Glomerular visceral epithelial cell (primary cell): ENCODE data around the gene JAKMIP1.

Source experiments
- DNase-seq: peaks from one replicate; pipeline ENCODE4 v3.0.0-alpha.2; 2016; ENCODE audit errors: extremely low spot score

Gene JAKMIP1

DNA sequence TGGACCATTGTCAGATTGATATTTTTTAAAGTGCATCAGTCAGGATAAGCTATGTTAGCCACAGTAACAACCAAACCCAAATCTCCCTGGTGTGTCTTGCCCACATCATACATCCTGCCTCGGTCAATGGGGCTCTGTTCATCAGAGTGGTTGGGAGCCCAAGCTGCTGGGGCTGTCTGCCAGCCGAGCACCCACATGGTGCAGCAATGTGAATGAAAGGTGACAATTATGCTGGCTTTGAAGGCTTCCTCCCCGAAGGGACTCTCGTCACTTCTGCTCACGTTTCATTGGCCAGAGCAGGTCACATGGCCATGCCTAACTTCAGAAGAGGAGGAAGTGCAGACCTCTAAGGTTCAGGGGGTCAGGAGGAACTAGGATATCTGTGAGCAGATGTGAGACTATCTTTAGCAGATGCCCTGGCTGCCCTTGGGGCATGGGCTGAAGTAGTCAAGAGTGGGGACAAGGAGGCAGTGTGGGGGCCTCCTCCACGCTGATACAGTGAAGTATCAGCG, 1.3 kb upstream of the JAKMIP1 start:
- DNase-seq, result no peak

- no peak for DNase-seq
Observed at GRCh38 chr4:6200922-6201362, 593 bp upstream of the JAKMIP1 start.

DNA sequence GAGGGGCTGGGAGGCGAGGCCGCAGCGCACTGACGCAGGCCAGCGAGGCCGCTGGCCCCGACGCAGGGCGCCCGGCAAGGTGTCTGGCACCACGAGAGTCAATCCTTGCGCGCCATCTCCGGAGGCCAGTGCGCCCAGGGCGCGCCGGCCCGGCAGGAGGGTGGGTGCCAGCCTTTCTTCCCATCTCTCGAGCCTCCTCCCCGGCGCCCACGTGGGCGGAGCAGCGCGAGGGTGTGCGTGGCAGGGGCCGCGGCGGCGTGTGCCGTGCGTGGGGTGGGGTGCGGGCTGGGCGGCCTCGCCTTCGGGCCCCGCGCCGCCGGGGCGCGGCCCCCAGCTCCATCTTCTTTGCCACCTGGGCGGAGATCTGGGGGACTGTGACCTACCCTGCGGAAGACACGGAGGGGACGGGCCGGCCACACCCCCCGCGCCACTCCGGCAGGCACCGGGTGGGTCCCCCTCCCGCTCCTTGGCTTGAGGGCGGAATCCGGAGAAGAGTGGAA, 877 bp downstream of the JAKMIP1 start:
- DNase-seq, result no peak

GRCh38 chr4:6198768-6199421, 1.5 kb downstream of the JAKMIP1 start:
- DNase-seq, result no peak

DNA sequence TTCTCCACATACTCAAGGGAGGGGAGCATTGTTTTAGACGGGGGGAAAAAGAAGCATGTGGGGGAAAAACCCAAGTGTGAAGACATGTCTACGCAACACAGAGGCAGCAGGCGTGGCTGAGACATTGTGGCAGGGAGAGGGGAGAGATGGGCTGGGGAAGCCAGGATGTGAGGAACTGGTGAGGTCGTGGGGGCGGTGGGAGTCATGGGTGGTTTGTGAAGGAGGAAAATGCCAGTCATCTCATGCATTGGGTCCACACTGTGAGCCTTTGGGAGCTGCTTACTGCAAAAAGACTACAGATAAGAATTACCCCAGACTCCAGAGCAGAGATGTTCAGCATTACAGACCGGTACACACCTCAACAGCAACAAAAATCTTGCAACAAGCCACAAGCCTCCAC, 2.1 kb downstream of the JAKMIP1 start:
- DNase-seq, result no peak

- DNase-seq, result no peak
Observed at GRCh38 chr4:6197433-6198174, 2.7 kb downstream of the JAKMIP1 start.

GRCh38 chr4:6196871-6197270, 3.5 kb downstream of the JAKMIP1 start:
- DNase-seq, result no peak

DNA sequence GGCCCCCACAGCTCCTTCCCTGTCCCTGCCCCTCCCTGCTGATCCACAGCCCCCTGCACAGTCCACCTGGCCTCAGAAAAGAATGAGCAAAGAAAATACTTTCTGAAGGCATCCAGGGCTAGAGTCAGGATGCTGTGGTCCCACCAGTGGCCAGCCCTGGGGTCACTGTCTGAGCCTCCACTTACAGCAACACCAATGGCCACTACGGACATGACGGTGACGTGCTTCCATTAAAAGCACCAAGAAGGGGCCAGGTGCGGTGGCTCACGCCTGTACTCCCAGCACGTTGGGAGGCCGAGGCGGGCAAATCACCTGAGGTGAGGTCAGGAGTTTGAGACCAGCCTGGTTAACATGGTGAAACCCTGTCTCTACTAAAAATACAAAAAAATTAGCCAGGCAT, 4.0 kb downstream of the JAKMIP1 start:
- no peak for DNase-seq

DNA sequence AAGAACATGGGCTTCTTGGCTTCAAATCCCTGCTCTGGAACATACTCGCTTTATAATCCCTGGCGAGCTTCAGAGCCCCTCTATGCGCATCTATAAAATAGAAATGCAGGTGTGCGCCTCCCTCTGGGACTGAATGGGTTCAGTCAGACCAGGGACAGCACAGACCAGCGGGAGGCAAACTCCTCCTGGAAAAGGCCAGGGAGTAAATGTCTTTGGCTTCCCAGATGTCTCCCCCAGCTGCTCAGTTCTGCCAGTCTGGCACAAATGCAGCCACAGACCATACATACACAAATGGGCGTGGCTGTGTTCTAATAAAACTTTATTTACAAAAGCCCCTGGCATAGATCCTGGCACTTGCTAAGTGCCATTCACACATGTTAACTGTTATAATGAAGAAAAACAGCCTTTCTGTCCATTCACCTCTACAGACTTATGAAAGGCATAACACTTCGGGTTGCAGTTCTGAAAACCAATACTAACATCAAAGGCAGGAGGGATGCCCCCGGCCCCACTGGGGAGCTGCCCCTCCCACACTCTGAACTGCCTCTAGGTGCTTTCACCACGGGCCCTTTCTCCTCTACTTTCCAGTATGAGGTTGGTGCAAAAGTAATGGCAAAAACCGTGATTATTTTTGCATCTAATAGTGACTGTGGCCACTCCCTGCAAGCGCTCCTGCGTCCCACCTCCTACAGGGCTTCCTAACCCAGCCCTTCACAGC, 4.6 kb downstream of the JAKMIP1 start:
- DNase-seq, result no peak

DNA sequence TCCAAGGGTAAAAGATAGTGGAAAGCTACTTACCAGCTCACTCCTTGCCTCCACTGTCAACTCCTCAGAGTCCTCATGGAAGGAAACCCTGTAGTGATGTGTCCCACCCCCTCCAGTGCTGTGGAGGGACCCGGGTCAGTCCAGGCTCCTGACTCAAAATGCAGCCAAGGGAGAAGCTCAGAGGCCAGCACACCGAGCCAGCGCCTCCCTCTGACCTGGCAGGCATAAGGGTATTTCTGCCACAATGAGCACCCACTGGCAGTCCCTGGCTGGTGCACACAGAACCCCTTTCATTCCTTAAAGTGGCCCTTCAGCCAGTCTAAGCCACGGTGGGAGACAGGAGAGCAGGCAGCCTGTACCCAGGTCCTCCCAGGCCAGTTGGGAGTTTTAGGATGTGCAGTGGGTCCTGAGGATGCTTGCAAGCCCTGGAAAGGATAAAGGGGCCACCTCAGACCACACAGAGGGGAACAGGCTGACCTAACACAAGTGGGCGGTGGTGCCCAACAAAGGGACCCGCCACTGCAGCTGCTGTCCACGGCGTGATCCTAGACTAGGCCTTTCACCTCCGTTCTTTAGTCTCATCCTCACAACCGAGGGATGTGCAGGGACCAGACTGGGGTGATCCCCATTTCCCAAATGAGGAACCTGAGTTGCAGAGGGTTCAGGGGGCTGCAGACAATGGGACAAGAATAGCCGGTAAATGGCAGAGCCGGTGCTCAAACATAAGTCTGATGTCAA, 5.7 kb downstream of the JAKMIP1 start:
- no peak for DNase-seq

GRCh38 chr4:6193399-6193798, 7.0 kb downstream of the JAKMIP1 start:
- DNase-seq, result no peak

- DNase-seq, result no peak
Observed at GRCh38 chr4:6192245-6192644, 8.1 kb downstream of the JAKMIP1 start.

DNA sequence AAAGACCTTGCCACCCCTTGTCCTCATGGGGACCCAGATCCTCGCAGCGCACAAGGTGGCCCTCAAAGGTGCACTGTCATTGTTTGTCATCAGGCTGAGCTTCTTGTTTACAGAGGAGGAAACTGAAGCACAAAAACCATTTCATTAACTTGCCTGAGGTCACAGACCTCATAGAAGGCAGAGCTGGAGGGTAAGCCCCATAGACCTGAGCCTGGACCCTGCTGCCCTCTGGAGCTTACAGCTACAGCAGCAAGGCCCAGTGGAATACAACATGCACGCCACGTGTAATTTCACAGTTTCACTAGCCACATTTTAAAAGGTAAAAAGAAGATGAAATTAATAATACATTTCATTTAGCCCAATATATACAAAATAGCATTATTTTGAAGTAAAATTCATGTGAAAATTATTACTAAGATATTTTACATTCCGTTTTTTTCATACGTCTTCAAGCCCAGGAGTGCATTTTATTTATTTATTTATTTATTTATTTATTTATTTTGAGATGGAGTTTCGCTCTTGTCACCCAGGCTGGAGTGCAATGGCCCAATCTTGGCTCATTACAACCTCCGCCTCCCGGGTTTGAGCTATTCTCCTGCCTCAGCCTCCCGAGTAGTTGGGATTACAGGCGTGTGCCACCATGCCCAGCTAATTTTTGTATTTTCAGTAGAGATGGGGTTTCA, 8.8 kb downstream of the JAKMIP1 start:
- no peak for DNase-seq

DNA sequence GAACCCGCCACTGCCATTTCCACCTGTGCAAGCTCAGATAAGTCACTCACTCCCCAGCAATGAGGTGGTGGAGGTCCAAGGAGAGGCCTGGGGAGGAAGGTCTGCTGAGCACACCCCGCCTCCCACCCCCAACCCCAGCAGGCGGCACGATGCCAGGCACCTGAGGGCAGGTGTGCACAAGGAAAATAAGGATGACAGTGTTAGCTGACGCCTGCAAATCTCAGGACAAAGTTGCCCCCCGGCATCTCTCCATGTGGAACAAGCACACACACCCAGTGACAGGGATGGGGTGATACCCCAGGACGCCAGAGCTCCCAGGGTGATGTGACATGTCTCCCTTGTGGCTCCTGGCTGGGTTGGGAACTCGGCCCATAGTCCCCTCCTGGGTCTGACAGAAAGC, 9.9 kb downstream of the JAKMIP1 start:
- DNase-seq, result no peak

DNA sequence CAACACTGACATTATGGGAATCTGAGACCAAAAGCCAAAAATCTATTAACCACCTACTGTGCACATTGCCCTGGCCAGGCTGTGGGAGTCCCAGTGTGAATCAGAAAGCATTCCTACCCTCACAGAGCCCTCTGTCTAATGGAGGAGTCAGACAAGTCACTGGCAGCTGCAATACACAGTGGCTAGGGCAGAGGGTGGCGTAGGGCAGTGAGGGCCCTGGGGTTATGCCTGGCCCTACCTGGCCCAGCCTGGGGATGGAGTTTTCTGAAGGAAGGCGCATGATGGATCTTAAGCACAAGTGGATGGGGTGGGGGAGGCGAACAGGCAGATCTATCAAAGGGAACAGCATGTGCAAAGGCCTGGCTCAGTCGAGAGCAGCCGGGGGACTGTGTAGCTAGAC, 10.8 kb downstream of the JAKMIP1 start:
- no peak for DNase-seq

GRCh38 chr4:6188687-6189305, 11.6 kb downstream of the JAKMIP1 start:
- no peak for DNase-seq

DNA sequence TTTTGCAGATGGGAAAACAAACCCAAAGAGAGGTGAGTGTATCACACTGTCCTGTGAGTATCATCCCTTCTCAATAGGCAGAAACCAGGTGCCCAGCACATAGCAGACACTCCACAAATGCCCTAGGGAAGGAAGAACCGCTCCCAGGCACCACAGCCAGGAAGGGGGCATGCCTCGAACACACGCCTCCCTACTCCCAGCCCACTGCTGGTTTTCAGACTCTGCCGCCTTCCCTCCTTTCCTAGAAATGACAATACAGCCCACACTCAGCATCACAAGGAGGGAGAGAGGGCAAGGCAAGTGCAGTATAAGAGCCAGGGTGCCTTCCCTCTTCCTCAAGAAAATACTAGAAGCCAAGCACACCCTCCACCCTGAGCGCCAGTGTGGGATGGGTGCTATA, 16.2 kb downstream of the JAKMIP1 start:
- DNase-seq, result no peak

GRCh38 chr4:6183740-6184139, 16.6 kb downstream of the JAKMIP1 start:
- no peak for DNase-seq

DNA sequence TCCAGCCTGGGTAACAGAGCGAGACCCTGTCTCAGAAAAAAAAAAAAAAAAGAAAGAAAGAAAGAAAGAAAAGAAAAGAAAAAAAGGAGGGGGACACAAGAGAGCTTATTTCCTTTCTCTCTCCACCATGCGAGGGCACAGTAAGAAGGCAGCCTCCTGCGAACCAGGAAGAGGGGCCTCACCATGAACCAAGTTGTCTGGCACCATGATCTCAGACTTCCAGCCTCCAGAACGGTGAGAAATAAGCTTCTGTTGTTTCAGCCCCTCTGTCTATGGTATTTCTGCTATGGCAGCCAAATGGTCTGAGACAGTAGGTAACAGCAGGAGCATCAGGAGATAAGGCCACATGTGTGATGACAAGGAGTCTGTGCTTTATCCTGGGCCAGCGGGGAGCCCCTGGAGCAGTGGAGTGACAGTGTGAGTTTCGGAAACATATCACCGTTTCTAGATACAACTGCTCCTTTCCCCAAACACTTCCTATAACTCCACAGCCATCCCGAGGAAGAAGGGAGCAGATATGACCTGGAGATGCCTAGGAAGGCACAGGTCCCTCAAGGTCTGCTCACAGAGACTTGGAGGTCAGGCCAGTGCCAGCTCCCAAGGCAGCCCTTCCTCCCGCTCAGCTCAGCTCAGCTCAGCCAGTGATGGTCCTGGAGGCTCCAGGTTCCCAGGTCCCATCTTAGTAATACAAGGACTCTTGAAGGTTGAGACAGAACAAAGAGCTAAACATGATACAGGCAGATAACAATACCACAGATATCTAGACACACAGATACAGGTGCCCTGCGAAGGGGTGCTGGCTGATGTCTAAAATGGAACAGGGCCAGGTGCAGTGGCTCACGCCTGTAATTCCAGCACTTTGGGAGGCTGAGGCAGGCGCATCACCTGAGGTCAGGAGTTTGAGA, 17.7 kb downstream of the JAKMIP1 start:
- DNase-seq, result no peak
